ENCODE measurements around the gene KRT32.

KRT32 gene

DNA sequence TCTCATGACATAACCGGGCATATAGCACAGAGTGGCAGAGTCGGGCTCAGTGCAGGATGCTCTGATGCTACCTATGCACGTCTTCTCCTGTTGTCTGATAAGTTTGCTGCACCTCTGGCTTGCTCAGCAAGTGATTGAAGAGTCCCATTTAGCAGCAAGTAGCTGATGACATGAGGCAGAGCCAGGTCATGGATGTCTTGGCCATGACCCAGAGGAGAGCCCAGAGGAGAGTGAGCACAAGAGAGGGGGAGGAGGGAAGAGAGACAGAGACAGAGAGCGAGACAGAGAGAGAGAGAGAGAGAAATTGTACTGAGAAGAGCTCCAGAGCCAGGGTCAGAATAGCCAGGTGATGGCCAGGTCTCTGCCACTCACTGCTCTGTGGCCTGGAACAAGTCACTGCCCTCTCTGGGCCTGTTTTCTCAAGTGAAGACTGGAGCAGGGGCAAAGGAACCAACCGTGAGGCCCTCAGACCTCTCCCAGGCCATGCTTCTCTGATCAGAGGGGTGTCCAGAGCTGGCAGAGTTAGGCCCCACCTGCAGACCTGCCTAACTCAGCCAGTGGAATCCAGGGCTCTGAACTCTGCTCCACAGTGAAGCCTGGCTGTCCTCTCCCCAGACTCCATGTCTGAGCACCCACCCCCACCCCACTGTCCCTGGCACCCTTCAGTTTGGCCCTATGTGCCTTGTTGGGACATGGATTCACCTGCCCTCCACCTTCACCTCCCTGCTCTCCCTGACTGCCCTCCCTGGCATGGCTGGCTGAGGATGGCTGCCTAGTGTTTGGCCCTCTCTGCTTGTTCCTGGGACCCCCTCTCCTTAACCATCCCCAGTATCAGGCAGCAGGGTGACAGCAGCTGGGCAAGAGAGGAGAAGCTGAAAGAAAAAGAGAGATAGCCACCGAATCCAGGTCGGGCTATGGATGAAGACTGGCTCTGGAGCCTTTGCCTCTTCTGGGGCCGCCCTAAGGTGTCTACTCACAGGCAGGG, 18.0 kb upstream of the KRT32 start:
- Histone ChIP-seq H3K4me3 (ENCODE audit: low read depth, low read length) (no peak overlapping the region), H3K27ac (no peak overlapping the region), H3K36me3 (replicated peaks) (no peaks in the 10 kb centered on the region), H3K27me3 (replicated peaks) (no peaks in the 10 kb centered on the region)
- no peak for DNase-seq
- TF ChIP-seq, protein P1, sequence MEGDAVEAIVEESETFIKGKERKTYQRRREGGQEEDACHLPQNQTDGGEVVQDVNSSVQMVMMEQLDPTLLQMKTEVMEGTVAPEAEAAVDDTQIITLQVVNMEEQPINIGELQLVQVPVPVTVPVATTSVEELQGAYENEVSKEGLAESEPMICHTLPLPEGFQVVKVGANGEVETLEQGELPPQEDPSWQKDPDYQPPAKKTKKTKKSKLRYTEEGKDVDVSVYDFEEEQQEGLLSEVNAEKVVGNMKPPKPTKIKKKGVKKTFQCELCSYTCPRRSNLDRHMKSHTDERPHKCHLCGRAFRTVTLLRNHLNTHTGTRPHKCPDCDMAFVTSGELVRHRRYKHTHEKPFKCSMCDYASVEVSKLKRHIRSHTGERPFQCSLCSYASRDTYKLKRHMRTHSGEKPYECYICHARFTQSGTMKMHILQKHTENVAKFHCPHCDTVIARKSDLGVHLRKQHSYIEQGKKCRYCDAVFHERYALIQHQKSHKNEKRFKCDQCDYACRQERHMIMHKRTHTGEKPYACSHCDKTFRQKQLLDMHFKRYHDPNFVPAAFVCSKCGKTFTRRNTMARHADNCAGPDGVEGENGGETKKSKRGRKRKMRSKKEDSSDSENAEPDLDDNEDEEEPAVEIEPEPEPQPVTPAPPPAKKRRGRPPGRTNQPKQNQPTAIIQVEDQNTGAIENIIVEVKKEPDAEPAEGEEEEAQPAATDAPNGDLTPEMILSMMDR (IDR thresholded peaks at IDR 0.05; ENCODE audit: low read depth, low read length, missing control alignments): no peak
- in situ Hi-C loops (cut with HindIII; ENCODE audit: low pct_ligation_motif_present, low sequenced_read_pairs): no loop called here

- in situ Hi-C loops (cut with HindIII; ENCODE audit: low pct_ligation_motif_present, low sequenced_read_pairs): no loop called here
- H3K4me3 ChIP-seq (ENCODE audit: low read depth, low read length): no peak overlapping the region
- no peaks in the 10 kb centered on the region for H3K27me3 ChIP-seq (replicated peaks)
- no peaks in the 10 kb centered on the region for H3K36me3 ChIP-seq (replicated peaks)
- H3K27ac ChIP-seq: no peak overlapping the region
- TF ChIP-seq, protein P1 (IDR thresholded peaks at IDR 0.05; ENCODE audit: low read depth, low read length, missing control alignments): no peak
- no peak for DNase-seq
Observed at GRCh38 chr17:41483991-41484826, 17.0 kb upstream of the KRT32 start.

DNA sequence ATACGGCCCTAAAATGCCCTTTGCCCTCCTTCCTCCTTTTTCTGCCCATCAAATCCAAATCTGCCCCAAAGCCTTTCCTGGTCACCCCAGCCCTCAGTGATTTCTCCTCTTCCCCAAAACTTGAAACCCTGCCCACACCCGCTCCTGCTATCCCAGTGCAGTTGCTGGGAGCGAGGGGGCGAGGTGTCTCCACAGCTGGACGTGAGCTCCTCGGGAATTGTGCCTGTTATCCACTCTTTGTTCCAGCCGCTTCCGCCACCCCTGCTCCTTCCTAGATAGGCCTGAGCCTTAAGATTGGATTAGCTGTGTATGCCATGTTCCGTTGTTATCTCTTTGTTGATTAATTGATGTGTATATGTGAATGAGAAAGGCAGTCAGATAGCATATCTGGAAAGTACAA, 16.3 kb upstream of the KRT32 start:
- no peaks in the 10 kb centered on the region for H3K36me3 ChIP-seq (replicated peaks)
- no peaks in the 10 kb centered on the region for H3K27me3 ChIP-seq (replicated peaks)
- DNase-seq: no peak
- TF ChIP-seq, protein P1 (IDR thresholded peaks at IDR 0.05; ENCODE audit: low read depth, low read length, missing control alignments): no peak
- in situ Hi-C loops (cut with HindIII; ENCODE audit: low pct_ligation_motif_present, low sequenced_read_pairs): no loop called here
- no peak overlapping the region for H3K27ac ChIP-seq
- H3K4me3 ChIP-seq (ENCODE audit: low read depth, low read length): no peak overlapping the region

DNA sequence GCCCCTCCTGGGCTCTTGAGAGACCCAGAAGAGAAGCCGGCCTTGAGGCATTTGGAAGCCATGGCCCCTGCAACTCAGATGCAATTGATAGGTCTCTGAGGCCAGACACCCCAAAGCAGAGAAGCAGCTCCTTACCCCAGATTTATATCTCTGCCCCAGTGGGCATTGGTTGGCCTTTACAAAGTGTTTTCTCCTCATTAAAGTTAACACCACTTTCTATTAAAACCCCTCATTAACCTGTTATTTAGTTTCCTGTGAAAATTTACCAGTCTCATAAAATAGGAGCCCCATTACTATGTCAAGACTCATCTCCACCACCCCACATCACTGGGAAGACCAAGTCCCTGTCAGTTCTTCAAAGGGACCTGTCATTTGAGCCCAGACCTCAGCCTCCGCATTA, 13.8 kb upstream of the KRT32 start, which contains the start of gene KRT35:
TSS of gene KRT35 (minus strand) at position 116 of the 400 bp plus-strand sequence. CDS start at position 62, 54 bp downstream.
- TF ChIP-seq, protein P1 (IDR thresholded peaks at IDR 0.05; ENCODE audit: low read depth, low read length, missing control alignments): no peak
- Histone ChIP-seq H3K27ac (no peak within 1 kb of the TSS), H3K4me3 (ENCODE audit: low read depth, low read length) (no peak within 1 kb of the TSS), H3K27me3 (replicated peaks) (no peaks in the 10 kb centered on the region), H3K36me3 (replicated peaks) (no peaks in the 10 kb centered on the region)
- DNase-seq: no peak
- in situ Hi-C loops (cut with HindIII; ENCODE audit: low pct_ligation_motif_present, low sequenced_read_pairs): no loop called here

DNA sequence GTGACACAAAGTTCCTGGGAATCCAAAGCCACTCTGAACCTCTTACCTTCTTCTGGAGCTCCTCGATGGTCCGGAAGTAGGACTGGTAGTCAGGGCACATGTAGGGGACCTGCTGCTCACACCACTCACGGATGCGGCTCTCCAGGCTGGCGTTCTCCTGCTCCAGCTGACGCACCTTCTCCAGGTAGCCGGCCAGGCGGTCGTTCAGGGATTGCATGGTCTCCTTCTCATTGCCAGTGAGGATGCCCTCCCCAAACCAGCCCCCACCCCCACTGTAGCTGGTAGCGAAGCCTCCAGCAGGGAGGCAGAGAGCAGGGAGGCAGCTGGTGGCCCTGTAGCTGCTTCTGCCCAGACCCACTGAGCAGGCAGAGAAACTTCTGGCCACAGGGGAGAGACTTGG, 13.4 kb upstream of the KRT32 start:
- H3K36me3 ChIP-seq (replicated peaks): no peaks in the 10 kb centered on the region
- no peaks in the 10 kb centered on the region for H3K27me3 ChIP-seq (replicated peaks)
- H3K27ac ChIP-seq: no peak overlapping the region
- no peak overlapping the region for H3K4me3 ChIP-seq (ENCODE audit: low read depth, low read length)
- TF ChIP-seq, protein P1 (IDR thresholded peaks at IDR 0.05; ENCODE audit: low read depth, low read length, missing control alignments): no peak
- in situ Hi-C loops (cut with HindIII; ENCODE audit: low pct_ligation_motif_present, low sequenced_read_pairs): no loop called here
- no peak for DNase-seq

Data from brain microvascular endothelial cell (primary cell).